ENCODE measurements around the gene DIPK1B.

DIPK1B gene

GRCh38 chr9:136722093-136722968 is 10.0 kb downstream of the DIPK1B start:
- TF ChIP-seq, protein P1, sequence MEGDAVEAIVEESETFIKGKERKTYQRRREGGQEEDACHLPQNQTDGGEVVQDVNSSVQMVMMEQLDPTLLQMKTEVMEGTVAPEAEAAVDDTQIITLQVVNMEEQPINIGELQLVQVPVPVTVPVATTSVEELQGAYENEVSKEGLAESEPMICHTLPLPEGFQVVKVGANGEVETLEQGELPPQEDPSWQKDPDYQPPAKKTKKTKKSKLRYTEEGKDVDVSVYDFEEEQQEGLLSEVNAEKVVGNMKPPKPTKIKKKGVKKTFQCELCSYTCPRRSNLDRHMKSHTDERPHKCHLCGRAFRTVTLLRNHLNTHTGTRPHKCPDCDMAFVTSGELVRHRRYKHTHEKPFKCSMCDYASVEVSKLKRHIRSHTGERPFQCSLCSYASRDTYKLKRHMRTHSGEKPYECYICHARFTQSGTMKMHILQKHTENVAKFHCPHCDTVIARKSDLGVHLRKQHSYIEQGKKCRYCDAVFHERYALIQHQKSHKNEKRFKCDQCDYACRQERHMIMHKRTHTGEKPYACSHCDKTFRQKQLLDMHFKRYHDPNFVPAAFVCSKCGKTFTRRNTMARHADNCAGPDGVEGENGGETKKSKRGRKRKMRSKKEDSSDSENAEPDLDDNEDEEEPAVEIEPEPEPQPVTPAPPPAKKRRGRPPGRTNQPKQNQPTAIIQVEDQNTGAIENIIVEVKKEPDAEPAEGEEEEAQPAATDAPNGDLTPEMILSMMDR (IDR thresholded peaks at IDR 0.05; ENCODE audit: low read length, missing control alignments), result no peak
- no peak for DNase-seq (ENCODE audit: low read depth)
- H3K4me3 ChIP-seq (replicated peaks; ENCODE audit: low read depth, low read length), result no peak overlapping the region

DNA sequence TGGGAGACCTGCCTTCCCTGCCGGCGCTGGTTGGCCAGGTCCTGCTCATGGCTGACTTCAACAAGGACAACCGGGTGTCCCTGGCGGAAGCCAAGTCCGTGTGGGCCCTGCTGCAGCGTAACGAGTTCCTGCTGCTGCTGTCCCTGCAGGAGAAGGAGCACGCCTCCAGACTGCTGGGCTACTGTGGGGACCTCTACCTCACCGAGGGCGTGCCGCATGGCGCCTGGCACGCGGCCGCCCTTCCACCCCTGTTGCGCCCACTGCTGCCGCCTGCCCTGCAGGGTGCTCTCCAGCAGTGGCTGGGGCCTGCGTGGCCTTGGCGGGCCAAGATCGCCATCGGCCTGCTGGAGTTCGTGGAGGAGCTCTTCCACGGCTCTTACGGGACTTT is 10.6 kb downstream of the DIPK1B start:
- no peak overlapping the region for H3K4me3 ChIP-seq (replicated peaks; ENCODE audit: low read depth, low read length)
- DNase-seq (ENCODE audit: low read depth), result no peak
- TF ChIP-seq, protein P1 (IDR thresholded peaks at IDR 0.05; ENCODE audit: low read length, missing control alignments), result no peak

- TF ChIP-seq, protein P1 (IDR thresholded peaks at IDR 0.05; ENCODE audit: low read length, missing control alignments), result no peak
- H3K4me3 ChIP-seq (replicated peaks; ENCODE audit: low read depth, low read length), result no peak overlapping the region
- no peak for DNase-seq (ENCODE audit: low read depth)
Observed at GRCh38 chr9:136723362-136723976, 11.1 kb downstream of the DIPK1B start.

DNA sequence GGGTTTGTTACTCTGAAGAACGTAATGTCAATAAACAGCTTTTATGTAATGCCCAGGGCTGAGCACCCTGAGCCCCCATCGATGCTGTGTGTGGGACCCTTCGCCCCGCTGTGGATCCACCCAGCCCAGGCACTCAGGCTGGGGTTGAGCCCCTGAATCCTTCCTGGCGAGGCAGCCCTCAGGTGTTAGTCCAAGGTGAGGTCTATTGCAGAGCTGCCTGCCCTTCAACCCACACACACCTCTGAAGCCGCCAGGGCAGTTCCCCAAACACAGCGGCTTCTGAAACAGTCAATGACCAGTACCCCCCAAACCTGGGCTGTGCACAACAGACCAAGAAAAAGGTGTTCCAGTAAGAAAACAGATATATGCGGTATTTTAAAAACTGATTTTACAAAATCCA is 11.6 kb downstream of the DIPK1B start:
- TF ChIP-seq, protein P1 (IDR thresholded peaks at IDR 0.05; ENCODE audit: low read length, missing control alignments), result no peak
- H3K4me3 ChIP-seq (replicated peaks; ENCODE audit: low read depth, low read length), result no peak overlapping the region
- no peak for DNase-seq (ENCODE audit: low read depth)

- DNase-seq (ENCODE audit: low read depth), result no peak
- H3K4me3 ChIP-seq (replicated peaks; ENCODE audit: low read depth, low read length), result no peak overlapping the region
- TF ChIP-seq, protein P1 (IDR thresholded peaks at IDR 0.05; ENCODE audit: low read length, missing control alignments), result no peak
Observed at GRCh38 chr9:136724772-136725171, 12.4 kb downstream of the DIPK1B start.

DNA sequence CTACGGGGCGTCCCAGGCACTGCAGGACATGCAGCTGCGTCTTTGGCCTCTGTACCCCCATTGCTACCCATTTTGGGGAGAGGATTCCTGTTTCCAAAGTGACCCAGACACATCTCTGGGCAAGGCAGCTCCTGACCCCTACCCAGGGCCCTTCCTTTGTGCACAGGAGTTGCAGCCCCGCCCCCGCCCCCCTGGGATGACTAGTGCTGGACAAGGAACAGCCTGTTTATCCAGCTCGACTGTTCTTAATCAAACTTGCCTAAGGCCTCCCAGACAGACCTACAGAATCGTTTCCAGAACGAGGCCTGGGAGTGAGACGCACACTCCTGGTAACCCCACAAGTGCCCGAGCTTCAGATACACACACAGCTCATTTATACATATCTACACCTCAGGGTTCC is 13.2 kb downstream of the DIPK1B start:
- TF ChIP-seq, protein P1 (IDR thresholded peaks at IDR 0.05; ENCODE audit: low read length, missing control alignments), result no peak
- H3K4me3 ChIP-seq (replicated peaks; ENCODE audit: low read depth, low read length), result peak overlapping the region; percentile 98
- peak; percentile 59 for DNase-seq (ENCODE audit: low read depth)

Data from fibroblast of pulmonary artery (primary cell).